HL-60 (cell line): ENCODE data around the gene ZNF74.

Experiments used
- CTCF ChIP-seq: IDR thresholded peaks from one replicate; pipeline ENCODE4 v1.5.1; 2011; ENCODE audit warnings: low read length, control low read depth, inconsistent platforms; ENCODE audit not compliant: insufficient read depth
- GABPA ChIP-seq: IDR thresholded peaks from 2 replicates; pipeline ENCODE4 v1.6.1; 2012; ENCODE audit warnings: low read depth
- SPI1 ChIP-seq: IDR thresholded peaks from 2 replicates; pipeline ENCODE4 v1.6.1; 2012; ENCODE audit warnings: low read depth, mild to moderate bottlenecking, borderline replicate concordance

DNA sequence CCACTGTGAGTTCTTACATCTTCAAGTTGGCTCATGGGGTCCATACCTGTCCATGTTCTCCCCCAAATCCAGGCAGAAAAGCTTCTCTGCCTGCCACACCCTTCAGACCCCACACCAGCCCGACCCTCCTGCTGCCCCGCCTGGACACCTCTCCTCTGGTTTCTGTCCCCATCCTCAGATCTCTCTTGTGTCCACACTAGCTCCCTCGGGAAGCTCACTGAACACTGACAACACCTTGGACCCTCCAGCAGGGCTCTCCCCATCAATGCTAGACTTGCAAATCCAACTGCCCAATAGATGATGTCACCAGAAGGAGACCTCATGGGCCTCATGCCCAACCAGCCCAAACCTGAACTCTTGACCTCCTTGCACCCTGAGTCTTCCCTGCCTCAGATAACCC is 40.8 kb downstream of the ZNF74 start:
- no peak for TF ChIP-seq CTCF
- TF ChIP-seq GABPA = no peak
- no peak for TF ChIP-seq SPI1
